ENCODE results near the gene POTEI.
"Not testable (repeated sequence)": the region's sequence is repeated elsewhere in the genome, so short reads cannot be mapped to it uniquely, and the experiment has no call there.

DNA sequence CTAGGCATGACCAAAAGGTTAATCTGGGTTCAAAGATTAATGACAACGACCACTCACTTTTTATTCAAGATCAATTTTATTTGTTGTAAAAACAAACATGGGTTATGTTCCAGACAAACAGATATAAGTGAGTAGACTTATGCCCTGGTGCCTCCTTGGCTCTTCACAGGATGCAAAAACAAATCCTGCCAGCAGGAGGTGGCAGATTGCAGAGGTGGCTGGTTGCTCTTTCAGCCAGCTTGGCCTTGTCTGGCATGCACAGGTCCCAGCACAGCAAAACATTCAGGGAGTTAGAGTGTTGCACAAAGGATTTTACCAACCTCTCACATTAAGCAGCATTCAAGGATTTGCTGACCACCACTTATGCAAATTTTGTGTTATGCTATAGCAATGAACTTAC is 92.4 kb downstream of the POTEI start:
- not testable (repeated sequence) for TF ChIP-seq EP300, CTCF (IDR thresholded peaks at IDR 0.05)

Data from stomach (tissue), 4 donors.